ENCODE measurements around the gene SETD1A. TPM values are rescaled to one million over a fixed set of nuclear protein-coding genes. Genes with fewer than 3 reads are reported as not detected.

Gene SETD1A
- polyA plus RNA-seq, 2 of the 4 experiments (the other 2 are of a cell fraction): 2.0 to 21.2 TPM

- TF ChIP-seq JUN (IDR thresholded peaks at IDR 0.05) (peak in 1 of 2 experiments; percentile 60; a peak in 3 of 5 replicates), USF2 (IDR thresholded peaks at IDR 0.05) (peak; percentile 99), EHF (CRISPR knock-in tag; IDR thresholded peaks at IDR 0.05) (peak; percentile 78; the same call in 1 of the 2 replicates), KDM1A (IDR thresholded peaks at IDR 0.05; ENCODE audit: low read depth) (no peak), POLR2AphosphoS2 (conservative IDR thresholded peaks at IDR 0.05; ENCODE audit: low read length) (no peak), MAZ (IDR thresholded peaks at IDR 0.05; ENCODE audit: borderline replicate concordance, low read depth, low read length) (0 out of 2 replicates have a peak, but pooled peaks have one; percentile 71), RAD21 (conservative IDR thresholded peaks at IDR 0.05 in 1 of 2, IDR thresholded peaks at IDR 0.05 in 1 of 2) (no peak), NFE2L2 (conservative IDR thresholded peaks at IDR 0.05; ENCODE audit: low read length) (no peak), HEYL (CRISPR knock-in tag; IDR thresholded peaks at IDR 0.05) (no peak; the same call in 1 of the 2 replicates), BCL3 (IDR thresholded peaks at IDR 0.05) (peak; percentile 28; the same call in 1 of the 3 replicates), ESRRA (IDR thresholded peaks at IDR 0.05; ENCODE audit: borderline replicate concordance, low read length) (0 out of 2 replicates have a peak, but pooled peaks have one; percentile 39), CEBPB (IDR thresholded peaks at IDR 0.05) (0 out of 4 replicates have a peak, but pooled peaks of 1 of the 2 experiments have one; percentile 6), REST (IDR thresholded peaks at IDR 0.05) (no peak), MAX (IDR thresholded peaks at IDR 0.05) (peak; percentile 95), RARB (CRISPR knock-in tag; IDR thresholded peaks at IDR 0.05) (no peak), KDM5A (IDR thresholded peaks at IDR 0.05) (no peak), PHF8 (IDR thresholded peaks at IDR 0.05; ENCODE audit: borderline replicate concordance, low read depth) (peak; percentile 71), MAFK (IDR thresholded peaks at IDR 0.05; ENCODE audit: partially characterized antibody) (no peak)
- TF ChIP-seq, protein P1, sequence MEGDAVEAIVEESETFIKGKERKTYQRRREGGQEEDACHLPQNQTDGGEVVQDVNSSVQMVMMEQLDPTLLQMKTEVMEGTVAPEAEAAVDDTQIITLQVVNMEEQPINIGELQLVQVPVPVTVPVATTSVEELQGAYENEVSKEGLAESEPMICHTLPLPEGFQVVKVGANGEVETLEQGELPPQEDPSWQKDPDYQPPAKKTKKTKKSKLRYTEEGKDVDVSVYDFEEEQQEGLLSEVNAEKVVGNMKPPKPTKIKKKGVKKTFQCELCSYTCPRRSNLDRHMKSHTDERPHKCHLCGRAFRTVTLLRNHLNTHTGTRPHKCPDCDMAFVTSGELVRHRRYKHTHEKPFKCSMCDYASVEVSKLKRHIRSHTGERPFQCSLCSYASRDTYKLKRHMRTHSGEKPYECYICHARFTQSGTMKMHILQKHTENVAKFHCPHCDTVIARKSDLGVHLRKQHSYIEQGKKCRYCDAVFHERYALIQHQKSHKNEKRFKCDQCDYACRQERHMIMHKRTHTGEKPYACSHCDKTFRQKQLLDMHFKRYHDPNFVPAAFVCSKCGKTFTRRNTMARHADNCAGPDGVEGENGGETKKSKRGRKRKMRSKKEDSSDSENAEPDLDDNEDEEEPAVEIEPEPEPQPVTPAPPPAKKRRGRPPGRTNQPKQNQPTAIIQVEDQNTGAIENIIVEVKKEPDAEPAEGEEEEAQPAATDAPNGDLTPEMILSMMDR (IDR thresholded peaks at IDR 0.05): no peak
- TF ChIP-seq, protein P2, sequence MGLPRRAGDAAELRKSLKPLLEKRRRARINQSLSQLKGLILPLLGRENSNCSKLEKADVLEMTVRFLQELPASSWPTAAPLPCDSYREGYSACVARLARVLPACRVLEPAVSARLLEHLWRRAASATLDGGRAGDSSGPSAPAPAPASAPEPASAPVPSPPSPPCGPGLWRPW (IDR thresholded peaks at IDR 0.05): no peak
These were observed 75.5 kb downstream of the SETD1A start, which contains the start of gene STX4 (continued) for GRCh38 chr16:31032736-31033708.

All from A549 (cell line).